Tibial nerve (tissue), 4 donors: ENCODE results near the gene CYP11A1. TPM values are rescaled to one million over a fixed set of nuclear protein-coding genes. Genes with fewer than 3 reads are reported as not detected.

Source experiments
- DNase-seq, 2 donors: peaks; one replicate each; pipeline ENCODE4 v3.0.0-alpha.2; 2019; ENCODE audit warnings: low spot score in 2 of 2
- H3K27ac ChIP-seq, 4 donors: fragments of 200-600 bp; sonication (generic) in 3 of 4; one replicate each; pipeline ENCODE4 v1.5.1; 2017 to 2019; ENCODE audit warnings: mild to moderate bottlenecking in 1 of 4
- H3K27me3 ChIP-seq, 2 donors: fragments of 200-600 bp; sonication (generic) in 1 of 2; one replicate each; pipeline versions ENCODE4 v1.5.1 to v1.6.0; 2017 to 2019
- H3K36me3 ChIP-seq, 3 donors: fragments of 200-600 bp; sonication (generic); one replicate each; pipeline ENCODE4 v1.5.1; 2018 to 2019
- H3K4me1 ChIP-seq, 4 donors: fragments of 200-600 bp; sonication (generic) in 3 of 4; one replicate each; pipeline ENCODE4 v1.5.1; 2017 to 2019
- H3K4me3 ChIP-seq, 4 donors: fragments of 200-600 bp; sonication (generic) in 3 of 4; one replicate each; pipeline ENCODE4 v1.5.1; 2017 to 2019; ENCODE audit warnings: mild to moderate bottlenecking in 1 of 4, moderate library complexity in 1 of 4
- H3K9me3 ChIP-seq, 4 donors: fragments of 200-600 bp; sonication (generic) in 3 of 4; one replicate each; pipeline ENCODE4 v1.5.1; 2017 to 2019
- CTCF ChIP-seq, 5 experiments: fragments of 200-600 bp in 3 of 5; fragments of 450-650 bp in 2 of 5; sonication (generic) in 3 of 5; IDR thresholded peaks; one replicate each; pipeline ENCODE4 v1.5.1; 2016 to 2019; ENCODE audit warnings: antibody characterized with exemption in 5 of 5, mild to moderate bottlenecking in 3 of 5, moderate library complexity in 2 of 5
- EP300 ChIP-seq, 2 donors: sonication (generic); formaldehyde crosslinking; IDR thresholded peaks; one replicate each; pipeline ENCODE4 v1.6.1; 2017; ENCODE audit warnings: antibody characterized with exemption in 2 of 2, mild to moderate bottlenecking in 1 of 2
- POLR2A ChIP-seq, 2 donors: fragments of 450-650 bp; IDR thresholded peaks; one replicate each; pipeline ENCODE4 v1.6.1; 2017; ENCODE audit warnings: antibody characterized with exemption in 2 of 2, mild to moderate bottlenecking in 2 of 2, moderate library complexity in 2 of 2
- WGBS, 2 donors: methylation state at CpG; one replicate each; pipeline ENCODE4 v1.1.5; 2018; 5-methylcytosine and 5-hydroxymethylcytosine counted together
- total RNA-seq, 4 donors: library from RNA; depleted of rRNA; stranded (reverse); fragments of >200 nt; gene quantifications; one replicate each; pipeline ENCODE4 v1.1.0, GENCODE V29; 2016

Gene CYP11A1
- total RNA-seq, 4 donors from 2014 or later: 2.4 to 5.7 (median 4.1) TPM

GRCh38 chr15:74306781-74307217 is 60.6 kb downstream of the CYP11A1 start:
- Histone ChIP-seq H3K4me3 (no peak overlapping the region), H3K27me3 (peaks cover 0 to 62% of the 10 kb centered on the region in 2 donors), H3K36me3 (no peaks in the 10 kb centered on the region), H3K9me3 (no peaks in the 10 kb centered on the region), H3K4me1 (no peaks in the 10 kb centered on the region), H3K27ac (no peak overlapping the region)
- DNase-seq: no peak
- TF ChIP-seq EP300 (IDR thresholded peaks at IDR 0.05) (no peak), POLR2A (IDR thresholded peaks at IDR 0.05) (no peak), CTCF (IDR thresholded peaks at IDR 0.05) (no peak)
- WGBS, 2 donors: 33 to 39% methylated on average over 10 of the region's 10 CpGs

- Histone ChIP-seq H3K4me1 (no peaks in the 10 kb centered on the region), H3K36me3 (no peaks in the 10 kb centered on the region), H3K4me3 (no peak overlapping the region), H3K27ac (no peak overlapping the region), H3K9me3 (no peaks in the 10 kb centered on the region), H3K27me3 (peaks cover 0 to 62% of the 10 kb centered on the region in 2 donors)
- DNase-seq: no peak
- 67 to 74% methylated on average over 7 of the region's 7 CpGs for WGBS, 2 donors
- TF ChIP-seq EP300 (IDR thresholded peaks at IDR 0.05) (no peak), CTCF (IDR thresholded peaks at IDR 0.05) (no peak), POLR2A (IDR thresholded peaks at IDR 0.05) (no peak)
Measured at GRCh38 chr15:74305687-74306086, 61.8 kb downstream of the CYP11A1 start.

- peaks cover 0 to 62% of the 10 kb centered on the region in 2 donors for H3K27me3 ChIP-seq
- no peak overlapping the region for H3K27ac ChIP-seq
- H3K9me3 ChIP-seq: no peaks in the 10 kb centered on the region
- H3K4me3 ChIP-seq: no peak overlapping the region
- no peak for TF ChIP-seq CTCF (IDR thresholded peaks at IDR 0.05)
- no peak for TF ChIP-seq POLR2A (IDR thresholded peaks at IDR 0.05)
- no peak for TF ChIP-seq EP300 (IDR thresholded peaks at IDR 0.05)
- H3K4me1 ChIP-seq: no peaks in the 10 kb centered on the region
- no peaks in the 10 kb centered on the region for H3K36me3 ChIP-seq
- no peak for DNase-seq
- 40 to 52% methylated on average over 12 of the region's 12 CpGs for WGBS, 2 donors
Measured at GRCh38 chr15:74304431-74304830, 63.0 kb downstream of the CYP11A1 start.

GRCh38 chr15:74303741-74304309 is 63.6 kb downstream of the CYP11A1 start:
- H3K4me1 ChIP-seq: no peaks in the 10 kb centered on the region
- H3K36me3 ChIP-seq: no peaks in the 10 kb centered on the region
- no peak for TF ChIP-seq EP300 (IDR thresholded peaks at IDR 0.05)
- TF ChIP-seq CTCF (IDR thresholded peaks at IDR 0.05): no peak
- no peak for TF ChIP-seq POLR2A (IDR thresholded peaks at IDR 0.05)
- H3K9me3 ChIP-seq: no peaks in the 10 kb centered on the region
- H3K27me3 ChIP-seq: peaks cover 0 to 58% of the 10 kb centered on the region in 2 donors
- DNase-seq: no peak
- H3K4me3 ChIP-seq: no peak overlapping the region
- WGBS, 2 donors: 41 to 46% methylated on average over 6 of the region's 6 CpGs
- H3K27ac ChIP-seq: no peak overlapping the region

- no peak for DNase-seq
- H3K4me3 ChIP-seq: no peak overlapping the region
- no peak overlapping the region for H3K27ac ChIP-seq
- no peaks in the 10 kb centered on the region for H3K36me3 ChIP-seq
- H3K4me1 ChIP-seq: no peaks in the 10 kb centered on the region
- 16 to 21% methylated on average over 5 to 7 of the region's 7 CpGs for WGBS, 2 donors
- peaks cover 0 to 49% of the 10 kb centered on the region in 2 donors for H3K27me3 ChIP-seq
- TF ChIP-seq CTCF (IDR thresholded peaks at IDR 0.05) (peak in 4 of 5 experiments; percentile 26 to 70 (median 46)), POLR2A (IDR thresholded peaks at IDR 0.05) (no peak)
- H3K9me3 ChIP-seq: no peaks in the 10 kb centered on the region
Measured at GRCh38 chr15:74302821-74303359, 64.6 kb downstream of the CYP11A1 start.
